Liver (tissue), 9 donors: ENCODE measurements around the gene AEBP1. TPM values are rescaled to one million over a fixed set of nuclear protein-coding genes. Genes with fewer than 3 reads are reported as not detected.

ENCODE experiments used
- DNase-seq: peaks from one replicate; pipeline ENCODE4 v3.0.0-alpha.2; 2017; ENCODE audit warnings: low spot score
- H3K27ac ChIP-seq, 2 donors: one replicate each; pipeline ENCODE4 v1.7.0; 2013; ENCODE audit warnings: inconsistent platforms in 2 of 2, low read length in 2 of 2, control low read depth in 1 of 2, low read depth in 1 of 2, mild to moderate bottlenecking in 1 of 2
- H3K27me3 ChIP-seq, 4 donors: one replicate each; pipeline versions ENCODE4 v1.6.1 to v1.7.0; 2013; ENCODE audit warnings: low read length in 3 of 4, inconsistent platforms in 1 of 4, mild to moderate bottlenecking in 1 of 4, moderate library complexity in 1 of 4; ENCODE audit not compliant: control insufficient read depth in 4 of 4, insufficient read depth in 4 of 4
- H3K36me3 ChIP-seq, 4 donors: one replicate each; pipeline versions ENCODE4 v1.6.1 to v1.7.0; 2013; ENCODE audit warnings: low read length in 3 of 4, mild to moderate bottlenecking in 3 of 4, low read depth in 1 of 4, moderate library complexity in 1 of 4; ENCODE audit not compliant: control insufficient read depth in 4 of 4, insufficient read depth in 3 of 4
- H3K4me1 ChIP-seq, 4 donors: one replicate each; pipeline versions ENCODE4 v1.6.1 to v1.7.0; 2013; ENCODE audit warnings: low read length in 3 of 4, mild to moderate bottlenecking in 3 of 4, moderate library complexity in 1 of 4; ENCODE audit not compliant: control insufficient read depth in 4 of 4, insufficient read depth in 4 of 4
- H3K4me3 ChIP-seq, 3 donors: one replicate each; pipeline versions ENCODE4 v1.6.1 to v1.7.0; 2013; ENCODE audit warnings: low read length in 3 of 3, control low read depth in 1 of 3, low read depth in 1 of 3, mild to moderate bottlenecking in 1 of 3
- H3K9ac ChIP-seq, 2 donors: one replicate each; pipeline ENCODE4 v1.7.0; 2013; ENCODE audit warnings: low read length in 2 of 2, mild to moderate bottlenecking in 2 of 2, moderate library complexity in 2 of 2, control low read depth in 1 of 2, low read depth in 1 of 2
- H3K9me3 ChIP-seq, 4 donors: one replicate each; pipeline versions ENCODE4 v1.6.1 to v1.7.0; 2013; ENCODE audit warnings: low read length in 3 of 4; ENCODE audit not compliant: control insufficient read depth in 4 of 4
- EGR1 ChIP-seq, 2 donors: IDR thresholded peaks; 2 replicates each; pipeline ENCODE4 v1.6.1; 2016 to 2018; ENCODE audit warnings: antibody characterized with exemption in 2 of 2, low read depth in 2 of 2
- FOXA1 ChIP-seq: IDR thresholded peaks from 2 replicates; pipeline ENCODE4 v1.6.1; 2016; ENCODE audit warnings: antibody characterized with exemption
- FOXA2 ChIP-seq: IDR thresholded peaks from 2 replicates; pipeline ENCODE4 v1.6.1; 2016; ENCODE audit warnings: antibody characterized with exemption
- GABPA ChIP-seq, 2 donors: IDR thresholded peaks in 1 of 2; conservative IDR thresholded peaks in 1 of 2; 2 replicates each; pipeline ENCODE4 v1.6.1; 2016; ENCODE audit warnings: antibody characterized with exemption in 2 of 2, mild to moderate bottlenecking in 1 of 2, moderate library complexity in 1 of 2
- HNF4A ChIP-seq, 2 donors: conservative IDR thresholded peaks; 2 replicates each; pipeline ENCODE4 v1.6.1; 2016; ENCODE audit warnings: antibody characterized with exemption in 2 of 2, mild to moderate bottlenecking in 2 of 2
- HNF4G ChIP-seq: IDR thresholded peaks from 2 replicates; pipeline ENCODE4 v1.6.1; 2016; ENCODE audit warnings: antibody characterized with exemption
- JUND ChIP-seq, 2 donors: IDR thresholded peaks; 2 replicates each; pipeline ENCODE4 v1.6.1; 2016; ENCODE audit warnings: antibody characterized with exemption in 2 of 2
- MAX ChIP-seq: IDR thresholded peaks from 2 replicates; pipeline ENCODE4 v1.6.1; 2016; ENCODE audit warnings: antibody characterized with exemption
- NR2F2 ChIP-seq: IDR thresholded peaks from 2 replicates; pipeline ENCODE4 v1.6.1; 2016; ENCODE audit warnings: antibody characterized with exemption
- RAD21 ChIP-seq, 2 donors: IDR thresholded peaks; 2 replicates each; pipeline ENCODE4 v1.6.1; 2016; ENCODE audit warnings: antibody characterized with exemption in 2 of 2, mild to moderate bottlenecking in 2 of 2
- RXRA ChIP-seq, 2 donors: IDR thresholded peaks; 2 replicates each; pipeline ENCODE4 v1.6.1; 2017 to 2018; ENCODE audit warnings: antibody characterized with exemption in 2 of 2, mild to moderate bottlenecking in 1 of 2
- SP1 ChIP-seq: IDR thresholded peaks from 2 replicates; pipeline ENCODE4 v1.6.1; 2018; ENCODE audit warnings: antibody characterized with exemption, mild to moderate bottlenecking
- YY1 ChIP-seq: IDR thresholded peaks from 2 replicates; pipeline ENCODE4 v1.6.1; 2016; ENCODE audit warnings: antibody characterized with exemption, mild to moderate bottlenecking
- ZBTB33 ChIP-seq: IDR thresholded peaks from 2 replicates; pipeline ENCODE4 v1.6.1; 2016; ENCODE audit warnings: antibody characterized with exemption
- WGBS: extraction: QIAGEN DNeasy Blood & Tissue Kit; methylation state at CpG from one replicate; pipeline ENCODE4 v1.1.7; 2013; 5-methylcytosine and 5-hydroxymethylcytosine counted together
- polyA plus RNA-seq, 2 donors: library from polyadenylated mRNA; stranded (reverse) in 1 of 2; unstranded in 1 of 2; fragments of 200-250 nt in 1 of 2; fragments of >200 nt in 1 of 2; fragmentation: Nextera tagmentation in 1 of 2; extraction: Ambion mirVana in 1 of 2; gene quantifications; one replicate each; pipeline versions ENCODE4 v1.2.1 to v1.2.3, GENCODE V29; 2013 to 2015
- total RNA-seq, 2 donors: library from RNA; depleted of rRNA; stranded (reverse); fragments of >200 nt; gene quantifications; one replicate each; pipeline ENCODE4 v1.2.3, GENCODE V29; 2014
- TF ChIP-seq, protein P1 (sequence below): IDR thresholded peaks from 2 replicates; pipeline ENCODE4 v1.6.1; 2016; ENCODE audit warnings: antibody characterized with exemption, mild to moderate bottlenecking
- TF ChIP-seq, protein P2 (sequence below): fragments of 150-350 bp; IDR thresholded peaks from 2 replicates; pipeline ENCODE4 v1.5.1; 2017; ENCODE audit warnings: improper control_type of control experiment, low read depth, low read length; ENCODE audit not compliant: missing input control
- donor health status: healthy.
- donor health status: healthy.
- donor health status: healthy.
- donor health status: healthy.
- donor health status: healthy.

Gene AEBP1
- total and polyA plus RNA-seq, 4 donors, result 3.4 to 13.3 (median 7.7) TPM

DNA sequence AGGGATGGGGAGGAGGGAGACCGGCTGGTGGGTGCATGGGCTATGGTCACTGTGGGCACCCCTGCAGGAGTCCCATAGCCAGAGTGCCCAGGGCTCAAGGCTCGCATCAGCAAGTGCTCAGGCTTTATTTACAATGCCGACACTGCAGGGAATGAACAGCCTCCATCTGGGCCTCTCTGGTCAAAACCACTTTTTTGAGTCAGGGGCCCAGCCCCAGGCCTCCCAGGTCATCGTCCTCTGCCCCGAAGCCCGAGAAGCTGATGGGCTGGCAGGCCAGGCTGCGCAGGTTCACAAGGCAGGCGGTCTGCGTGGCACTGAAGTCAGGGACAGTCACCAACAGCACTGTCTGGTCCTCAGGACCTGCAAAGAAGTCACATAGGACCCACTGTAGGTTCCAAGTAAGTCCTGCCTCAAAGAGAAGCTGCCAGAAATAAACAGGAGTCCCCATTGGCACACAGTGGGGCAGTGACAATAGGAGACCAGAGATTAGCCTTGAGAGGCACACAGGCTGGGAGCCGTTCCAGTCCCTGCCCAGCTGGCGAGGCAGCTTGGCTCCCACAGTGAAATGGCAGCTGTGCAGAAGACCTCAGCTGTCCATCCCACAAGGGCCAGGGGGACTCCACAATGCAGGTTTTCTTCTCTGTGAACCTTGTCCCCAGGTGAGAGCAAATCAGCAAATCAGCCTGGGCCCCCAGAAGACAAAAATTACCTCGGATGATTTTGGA lies 10.6 kb downstream of the AEBP1 start:
- TF ChIP-seq, protein P1, sequence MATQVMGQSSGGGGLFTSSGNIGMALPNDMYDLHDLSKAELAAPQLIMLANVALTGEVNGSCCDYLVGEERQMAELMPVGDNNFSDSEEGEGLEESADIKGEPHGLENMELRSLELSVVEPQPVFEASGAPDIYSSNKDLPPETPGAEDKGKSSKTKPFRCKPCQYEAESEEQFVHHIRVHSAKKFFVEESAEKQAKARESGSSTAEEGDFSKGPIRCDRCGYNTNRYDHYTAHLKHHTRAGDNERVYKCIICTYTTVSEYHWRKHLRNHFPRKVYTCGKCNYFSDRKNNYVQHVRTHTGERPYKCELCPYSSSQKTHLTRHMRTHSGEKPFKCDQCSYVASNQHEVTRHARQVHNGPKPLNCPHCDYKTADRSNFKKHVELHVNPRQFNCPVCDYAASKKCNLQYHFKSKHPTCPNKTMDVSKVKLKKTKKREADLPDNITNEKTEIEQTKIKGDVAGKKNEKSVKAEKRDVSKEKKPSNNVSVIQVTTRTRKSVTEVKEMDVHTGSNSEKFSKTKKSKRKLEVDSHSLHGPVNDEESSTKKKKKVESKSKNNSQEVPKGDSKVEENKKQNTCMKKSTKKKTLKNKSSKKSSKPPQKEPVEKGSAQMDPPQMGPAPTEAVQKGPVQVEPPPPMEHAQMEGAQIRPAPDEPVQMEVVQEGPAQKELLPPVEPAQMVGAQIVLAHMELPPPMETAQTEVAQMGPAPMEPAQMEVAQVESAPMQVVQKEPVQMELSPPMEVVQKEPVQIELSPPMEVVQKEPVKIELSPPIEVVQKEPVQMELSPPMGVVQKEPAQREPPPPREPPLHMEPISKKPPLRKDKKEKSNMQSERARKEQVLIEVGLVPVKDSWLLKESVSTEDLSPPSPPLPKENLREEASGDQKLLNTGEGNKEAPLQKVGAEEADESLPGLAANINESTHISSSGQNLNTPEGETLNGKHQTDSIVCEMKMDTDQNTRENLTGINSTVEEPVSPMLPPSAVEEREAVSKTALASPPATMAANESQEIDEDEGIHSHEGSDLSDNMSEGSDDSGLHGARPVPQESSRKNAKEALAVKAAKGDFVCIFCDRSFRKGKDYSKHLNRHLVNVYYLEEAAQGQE, result no peak
- no peak for TF ChIP-seq NR2F2
- TF ChIP-seq MAX, result no peak
- TF ChIP-seq ZBTB33, result no peak
- no peak for TF ChIP-seq EGR1 (IDR thresholded peaks at IDR 0.05; ENCODE audit: low read depth in 2 of 2)
- no peak for TF ChIP-seq YY1
- TF ChIP-seq RXRA (IDR thresholded peaks at IDR 0.05), result no peak
- no peak for TF ChIP-seq HNF4A (conservative IDR thresholded peaks at IDR 0.05)
- no peak for TF ChIP-seq JUND (IDR thresholded peaks at IDR 0.05)
- no peak for TF ChIP-seq SP1
- TF ChIP-seq FOXA2, result no peak
- TF ChIP-seq, protein P2, sequence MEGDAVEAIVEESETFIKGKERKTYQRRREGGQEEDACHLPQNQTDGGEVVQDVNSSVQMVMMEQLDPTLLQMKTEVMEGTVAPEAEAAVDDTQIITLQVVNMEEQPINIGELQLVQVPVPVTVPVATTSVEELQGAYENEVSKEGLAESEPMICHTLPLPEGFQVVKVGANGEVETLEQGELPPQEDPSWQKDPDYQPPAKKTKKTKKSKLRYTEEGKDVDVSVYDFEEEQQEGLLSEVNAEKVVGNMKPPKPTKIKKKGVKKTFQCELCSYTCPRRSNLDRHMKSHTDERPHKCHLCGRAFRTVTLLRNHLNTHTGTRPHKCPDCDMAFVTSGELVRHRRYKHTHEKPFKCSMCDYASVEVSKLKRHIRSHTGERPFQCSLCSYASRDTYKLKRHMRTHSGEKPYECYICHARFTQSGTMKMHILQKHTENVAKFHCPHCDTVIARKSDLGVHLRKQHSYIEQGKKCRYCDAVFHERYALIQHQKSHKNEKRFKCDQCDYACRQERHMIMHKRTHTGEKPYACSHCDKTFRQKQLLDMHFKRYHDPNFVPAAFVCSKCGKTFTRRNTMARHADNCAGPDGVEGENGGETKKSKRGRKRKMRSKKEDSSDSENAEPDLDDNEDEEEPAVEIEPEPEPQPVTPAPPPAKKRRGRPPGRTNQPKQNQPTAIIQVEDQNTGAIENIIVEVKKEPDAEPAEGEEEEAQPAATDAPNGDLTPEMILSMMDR, result no peak
- TF ChIP-seq RAD21 (IDR thresholded peaks at IDR 0.05), result no peak
- TF ChIP-seq FOXA1, result no peak
- TF ChIP-seq HNF4G, result no peak
- TF ChIP-seq GABPA (IDR thresholded peaks at IDR 0.05 in 1 of 2, conservative IDR thresholded peaks at IDR 0.05 in 1 of 2), result no peak
- no peak overlapping the region for H3K4me3 ChIP-seq
- peaks cover 0 to 9% (median 2%) of the 10 kb centered on the region in 4 donors for H3K4me1 ChIP-seq
- no peak overlapping the region for H3K27ac ChIP-seq
- DNase-seq, result no peak
- 89% methylated on average over 12 of the region's 12 CpGs for WGBS
- H3K9me3 ChIP-seq, result no peaks in the 10 kb centered on the region
- H3K36me3 ChIP-seq, result peaks cover 6 to 39% (median 18%) of the 10 kb centered on the region in 4 donors
- no peaks in the 10 kb centered on the region for H3K27me3 ChIP-seq
- H3K9ac ChIP-seq, result no peak overlapping the region
